ENCODE data around the gene GP9.
"Not testable (repeated sequence)": the region's sequence is repeated elsewhere in the genome, so short reads cannot be mapped to it uniquely, and the experiment has no call there.

Gene GP9

DNA sequence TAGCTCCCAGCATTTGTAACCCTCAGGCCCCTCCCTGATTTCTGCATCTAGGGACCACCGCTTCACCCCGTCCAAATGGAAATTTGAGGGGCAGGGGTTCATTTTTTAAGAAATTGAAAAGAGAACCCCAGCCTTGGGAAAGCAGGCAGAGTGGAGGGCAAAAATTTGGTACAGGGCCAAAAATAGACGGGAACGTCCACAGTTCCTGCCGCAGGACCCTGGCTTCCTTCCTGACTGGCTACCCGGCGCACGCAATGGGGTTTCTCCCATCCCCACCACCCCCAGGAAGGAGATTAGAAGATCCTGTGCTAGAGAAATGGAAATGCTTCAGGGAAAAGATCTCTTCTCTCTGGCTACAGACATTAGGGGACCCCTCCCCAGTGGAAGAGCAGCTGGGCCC lies 20.9 kb downstream of the GP9 start:
- no peak for DNase-seq

DNA sequence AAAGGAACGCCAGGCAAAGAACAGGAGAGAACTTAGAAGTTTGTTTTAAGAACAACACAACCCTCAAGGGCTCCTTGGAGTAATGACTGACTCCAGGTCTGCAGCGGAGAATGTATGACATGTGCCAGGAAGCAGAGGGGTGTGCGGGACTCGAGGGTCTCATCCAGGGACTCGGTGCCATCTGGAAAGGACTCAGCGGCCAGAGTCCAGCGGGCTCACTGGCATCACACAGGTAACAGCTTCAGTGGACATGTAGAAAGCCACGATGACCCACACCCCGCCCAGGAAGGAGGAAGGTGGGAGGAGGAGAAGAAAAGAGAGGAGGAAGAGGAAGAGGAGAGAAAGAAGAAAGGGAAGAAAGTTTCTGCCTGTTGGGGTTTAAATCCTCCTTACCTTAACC lies 21.4 kb downstream of the GP9 start:
- DNase-seq = no peak

DNA sequence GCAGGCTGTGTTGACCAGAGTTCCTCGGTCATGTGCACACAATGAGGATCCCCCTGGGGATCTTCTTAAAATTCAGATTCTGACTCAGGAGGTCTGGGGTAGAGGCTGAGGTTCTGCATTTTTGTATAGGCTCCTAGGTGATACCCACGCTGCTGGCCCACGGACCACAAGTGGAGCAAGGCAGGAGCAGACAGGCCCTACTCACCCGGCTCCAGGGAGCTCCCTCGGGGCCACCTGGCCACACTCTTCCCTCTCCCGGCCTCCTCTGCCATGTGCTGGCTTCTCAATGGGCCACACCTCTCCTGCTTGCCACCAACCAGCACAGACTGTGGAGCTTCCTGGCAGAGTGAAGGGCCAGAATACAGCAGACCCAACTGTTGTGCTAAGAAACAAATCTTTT lies 23.9 kb downstream of the GP9 start:
- no peak for DNase-seq

DNA sequence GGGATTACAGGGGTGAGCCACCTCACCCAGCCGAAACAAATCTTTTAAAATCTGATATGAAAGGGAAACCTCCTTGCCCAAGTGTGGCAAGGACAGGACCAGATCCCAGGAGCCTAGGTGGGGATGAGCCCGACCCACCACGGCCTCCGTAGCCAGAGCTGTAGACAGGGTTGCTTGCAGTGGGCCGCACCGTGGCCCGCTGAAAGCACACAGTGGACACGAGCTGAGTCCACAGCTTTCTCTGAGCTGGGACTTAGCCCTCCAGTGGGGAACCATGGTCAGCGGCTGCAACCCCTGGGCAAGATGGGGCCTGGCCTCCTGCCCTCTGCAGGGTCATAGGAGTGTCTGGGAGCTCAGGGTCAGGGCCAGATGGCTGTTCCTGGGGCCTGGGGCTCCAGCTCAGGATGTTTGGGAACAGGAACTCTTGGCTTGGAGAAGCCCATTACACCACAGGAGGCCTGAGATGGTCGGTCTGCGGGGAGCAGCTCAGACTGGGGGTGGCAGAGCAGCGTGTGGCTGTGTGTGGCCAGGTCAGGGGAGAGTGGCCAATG lies 24.7 kb downstream of the GP9 start:
- no peak for DNase-seq

DNA sequence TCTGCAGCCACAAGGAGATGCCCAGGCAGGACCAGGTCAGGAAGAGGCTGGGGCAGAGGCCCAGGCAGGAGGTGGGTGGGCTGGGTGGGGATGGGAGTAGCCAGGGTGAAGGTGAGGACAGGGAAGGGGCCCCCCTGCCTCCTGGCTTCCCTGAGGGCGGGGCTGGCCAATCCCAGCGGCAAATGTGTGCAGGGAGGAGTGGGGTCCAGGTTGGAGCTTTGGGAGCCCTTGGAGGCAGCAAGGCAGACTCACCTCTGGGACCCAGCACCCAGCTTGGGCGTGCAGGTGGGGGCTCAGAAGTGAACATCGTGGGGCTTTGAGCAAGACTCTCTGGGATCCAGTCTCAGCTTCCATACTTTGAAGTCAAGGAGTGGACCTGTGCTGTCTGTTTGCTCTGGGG lies 25.2 kb downstream of the GP9 start:
- no peak for DNase-seq

DNA sequence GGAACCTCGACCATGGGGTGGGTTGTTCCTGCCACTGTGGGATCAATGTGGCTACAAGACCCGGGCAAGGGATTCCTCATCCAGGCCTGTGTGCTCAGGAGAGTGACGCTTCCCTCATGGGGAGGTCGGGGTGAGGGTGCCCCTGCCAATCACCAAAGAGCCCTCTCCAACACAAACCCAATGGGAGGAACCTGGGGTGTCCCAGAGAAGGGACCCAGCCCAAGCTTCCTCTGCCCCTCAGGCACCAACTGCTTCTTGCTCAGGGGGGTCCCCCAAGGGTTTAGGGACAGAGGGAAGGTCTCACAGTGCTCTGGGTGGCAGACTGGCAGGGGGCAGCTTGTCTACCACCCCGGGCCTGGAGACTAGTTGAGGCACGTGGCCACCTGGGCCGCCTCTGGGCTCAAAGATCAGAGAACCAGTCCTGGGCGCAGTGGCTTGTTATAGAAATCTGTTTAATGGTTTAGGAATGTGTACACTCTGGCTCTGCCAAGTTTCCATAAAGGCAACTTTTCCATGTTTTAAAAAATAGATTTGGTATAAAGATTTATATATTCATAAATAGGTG lies 26.6 kb downstream of the GP9 start:
- DNase-seq = peak; percentile 28

DNA sequence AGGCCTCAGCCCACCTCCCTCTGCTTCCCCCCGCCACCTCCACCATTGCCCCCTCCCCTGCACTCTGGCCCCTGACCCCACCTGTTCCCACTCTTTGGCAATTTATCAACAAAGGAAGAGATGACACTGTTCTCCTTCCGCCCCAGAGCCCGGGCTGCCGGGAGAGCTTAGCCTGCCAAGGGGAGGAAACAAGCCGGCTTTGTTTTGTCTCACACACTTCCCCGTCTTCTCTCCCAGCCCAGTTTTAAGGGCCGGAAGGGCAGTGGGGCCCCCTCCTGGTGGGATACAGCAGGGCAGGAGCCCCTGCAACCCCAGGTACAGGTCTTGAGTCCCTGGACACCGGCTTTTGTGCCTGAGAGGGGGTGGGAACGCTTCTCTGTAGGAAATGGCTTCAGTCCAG lies 27.3 kb downstream of the GP9 start:
- DNase-seq = peak; percentile 41

DNA sequence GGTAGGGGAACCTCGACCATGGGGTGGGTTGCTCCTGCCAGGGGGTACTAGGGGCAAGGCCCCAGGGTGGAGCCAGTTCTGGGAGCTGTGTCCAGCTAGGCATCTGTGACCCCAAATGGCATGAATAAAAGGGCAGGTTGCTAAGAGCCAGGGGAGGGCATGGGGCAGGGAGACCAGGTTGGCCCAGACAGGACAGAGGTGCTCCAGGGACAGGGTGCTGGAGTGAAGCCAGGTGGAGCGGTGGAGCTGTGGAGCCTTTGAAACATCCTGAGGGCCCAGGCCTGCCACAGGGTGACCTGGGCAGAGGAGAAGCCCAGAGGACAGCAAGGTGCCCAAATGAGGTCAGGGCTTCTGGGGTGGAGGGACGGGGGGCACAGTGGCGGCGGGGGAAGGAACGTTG lies 27.7 kb downstream of the GP9 start:
- DNase-seq = not testable (repeated sequence)

DNA sequence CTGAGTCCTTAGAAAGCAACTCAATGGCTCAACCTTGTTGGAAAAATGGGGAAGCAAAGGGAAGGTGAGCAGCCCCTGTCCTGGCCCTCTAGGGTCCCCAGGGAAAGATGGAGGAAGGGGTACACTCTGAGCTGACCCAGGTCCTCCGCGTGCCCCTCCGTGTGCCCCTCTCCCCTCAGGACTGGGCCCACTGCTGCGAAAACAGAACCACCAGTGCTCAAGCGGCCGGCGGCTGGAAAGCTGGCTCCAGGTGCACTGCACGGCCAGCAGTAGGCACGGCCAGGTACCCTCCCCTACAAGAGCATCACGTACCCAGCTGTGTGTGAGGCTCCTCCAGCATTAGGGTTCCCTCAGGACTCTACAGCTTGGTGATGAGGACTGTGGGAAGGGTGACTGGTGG lies 34.7 kb downstream of the GP9 start:
- no peak for DNase-seq

DNA sequence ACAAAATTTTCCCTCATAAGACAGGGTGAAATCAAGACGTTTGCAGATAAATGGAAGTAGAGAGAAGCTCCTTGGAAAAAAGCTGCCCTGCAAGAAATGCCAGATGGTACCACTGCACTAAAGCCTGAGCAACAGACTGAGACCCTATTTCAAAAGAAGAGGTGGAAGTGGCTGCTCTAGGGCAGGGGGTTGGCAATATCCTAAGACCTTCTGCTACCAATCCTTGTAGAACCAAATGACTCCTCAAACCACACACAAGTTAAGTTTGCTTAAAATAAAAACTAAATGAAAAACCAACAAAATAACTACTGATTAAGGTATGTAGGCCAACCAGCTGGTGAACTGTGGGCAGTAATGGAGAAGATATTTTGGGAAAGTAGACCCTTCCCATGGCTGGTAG lies 39.7 kb downstream of the GP9 start:
- no peak for DNase-seq

DNA sequence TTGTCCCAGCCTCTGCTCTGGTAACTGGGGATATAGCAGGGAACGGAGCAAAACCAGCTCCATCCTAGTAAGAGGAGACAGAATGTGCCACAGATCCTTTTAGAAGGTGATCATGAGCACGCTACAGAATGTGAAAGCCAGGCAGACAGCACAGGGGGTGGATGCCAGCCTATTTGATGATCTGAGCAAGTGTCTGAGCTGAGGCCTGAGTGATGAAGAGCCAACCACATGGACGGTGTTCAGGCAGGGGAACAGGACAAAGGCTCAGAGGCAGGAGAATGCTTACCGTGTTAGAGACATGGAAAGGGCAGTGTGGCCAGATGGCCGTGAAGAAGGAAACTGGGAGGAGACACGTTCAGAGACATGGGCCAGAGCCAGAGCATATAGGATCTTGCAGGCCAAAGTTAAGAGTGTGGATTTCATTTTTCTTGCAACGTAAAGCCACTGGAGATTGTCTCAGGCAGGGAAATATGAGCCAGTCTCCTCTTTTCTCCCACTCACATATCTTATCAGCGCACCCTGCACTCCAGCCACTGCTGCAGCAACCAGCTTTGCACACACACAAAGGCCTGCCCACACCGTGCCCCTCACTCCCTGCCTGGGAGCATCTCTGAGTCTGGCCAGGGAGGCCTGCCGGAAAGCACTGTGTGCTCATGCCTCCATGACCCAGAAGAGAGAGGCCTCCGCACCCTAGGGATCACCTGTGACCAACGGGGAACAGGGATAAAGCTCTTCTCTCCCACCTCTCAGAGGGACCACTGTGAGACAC lies 41.0 kb downstream of the GP9 start:
- no peak for DNase-seq

DNA sequence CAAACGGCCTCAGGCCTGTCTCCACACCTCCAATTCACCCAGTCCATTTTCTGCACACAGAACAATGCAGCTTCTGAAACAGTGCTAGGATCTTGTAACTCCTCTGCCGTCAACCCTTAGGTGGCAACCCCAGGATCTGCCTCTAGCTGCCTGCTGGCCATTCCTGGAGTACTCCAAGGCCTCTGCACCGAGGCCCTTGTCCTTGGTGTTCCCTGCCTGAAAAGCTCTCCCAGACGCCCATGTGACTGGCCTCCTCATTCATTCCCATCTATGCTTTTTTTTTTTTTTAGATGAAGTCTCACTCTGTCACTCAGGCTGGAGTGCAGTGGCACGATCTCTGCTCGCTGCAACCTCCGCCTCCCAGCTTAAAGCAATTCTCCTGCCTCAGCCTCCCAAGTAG lies 42.7 kb downstream of the GP9 start:
- DNase-seq = no peak

DNA sequence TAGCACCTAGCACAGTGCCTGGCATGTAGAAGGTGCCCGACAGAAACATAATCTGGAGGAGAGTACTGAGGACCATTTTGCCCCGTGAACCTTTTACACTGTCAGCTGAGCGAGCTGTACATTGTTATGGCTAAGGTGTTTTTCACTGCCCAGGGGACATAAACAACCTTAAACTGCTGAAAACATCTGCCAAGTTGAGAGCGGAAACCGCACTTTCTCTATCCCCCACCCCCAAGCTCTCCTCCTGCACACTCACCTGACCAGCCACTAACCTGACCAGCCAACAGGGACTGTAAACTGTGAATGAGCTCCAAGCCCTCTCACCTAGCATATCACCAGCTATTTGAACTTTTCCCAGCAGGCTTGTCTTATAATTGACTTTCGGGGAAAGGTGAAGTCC lies 43.5 kb downstream of the GP9 start:
- no peak for DNase-seq

DNA sequence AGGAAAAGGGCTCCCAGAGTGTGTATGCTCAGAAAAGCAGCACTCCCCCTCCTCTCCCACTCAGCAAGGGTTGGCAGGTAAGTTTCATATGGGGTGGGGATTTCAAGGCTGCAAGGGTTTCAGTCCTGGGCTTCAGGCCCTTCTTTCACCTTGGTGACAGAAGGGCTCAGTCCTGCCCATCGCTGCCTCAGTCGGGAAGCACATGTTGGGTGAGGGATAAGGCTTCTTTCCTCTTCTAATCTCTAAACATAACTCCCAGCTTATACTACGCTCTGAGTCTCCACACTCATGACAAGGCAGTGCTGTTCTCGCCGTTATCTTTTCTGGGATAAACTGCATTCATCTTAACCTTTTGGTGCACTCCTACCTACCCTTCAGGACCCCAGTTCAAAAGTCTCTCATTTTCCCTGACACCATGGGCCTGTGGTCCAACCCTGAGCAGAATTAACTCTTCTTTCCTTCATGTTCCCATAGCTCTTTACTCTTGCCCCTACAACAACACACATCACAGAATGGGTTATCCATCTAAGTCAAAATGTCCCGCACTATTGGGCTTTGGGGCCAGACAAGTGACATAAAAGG lies 44.0 kb downstream of the GP9 start:
- DNase-seq = no peak

DNA sequence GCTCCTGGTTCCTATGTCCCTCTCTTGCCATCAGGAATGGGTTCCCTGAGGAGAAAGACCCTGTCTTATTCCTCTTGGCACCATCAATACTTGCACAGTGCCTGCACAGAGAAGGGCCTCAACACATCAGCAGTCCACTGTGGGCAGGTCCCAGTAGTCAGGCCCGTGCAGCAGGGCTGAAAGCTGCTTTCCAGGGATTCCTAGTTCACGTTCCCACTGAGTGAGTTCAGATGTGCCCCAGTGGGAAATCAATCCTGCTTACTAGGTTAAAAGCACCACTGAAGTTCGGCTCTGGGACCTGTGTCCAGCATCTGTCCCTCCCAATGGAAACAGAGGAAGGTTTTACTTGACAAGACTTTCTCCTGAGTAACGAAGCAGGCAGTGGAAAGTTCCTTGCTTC lies 45.3 kb downstream of the GP9 start:
- DNase-seq = no peak

DNA sequence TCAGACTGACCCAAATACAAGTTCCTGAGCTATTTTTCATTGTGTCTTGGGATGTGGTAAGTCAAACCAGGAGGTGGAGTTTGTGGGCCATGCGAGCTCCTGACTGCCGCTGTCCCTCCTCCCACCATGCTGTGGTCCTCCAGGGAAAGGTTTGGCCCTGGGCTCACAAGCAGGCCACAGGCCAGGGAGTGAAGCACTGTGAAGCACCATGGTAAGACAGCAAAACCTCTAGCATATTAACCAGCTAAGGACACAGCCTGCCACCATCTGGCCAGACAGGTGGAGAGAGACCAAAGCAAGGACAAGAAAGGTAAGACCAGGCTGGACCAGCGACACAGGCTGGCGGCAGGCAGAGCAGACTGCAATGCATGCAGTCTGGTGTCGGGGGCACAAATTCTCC lies 45.7 kb downstream of the GP9 start:
- DNase-seq = no peak

DNA sequence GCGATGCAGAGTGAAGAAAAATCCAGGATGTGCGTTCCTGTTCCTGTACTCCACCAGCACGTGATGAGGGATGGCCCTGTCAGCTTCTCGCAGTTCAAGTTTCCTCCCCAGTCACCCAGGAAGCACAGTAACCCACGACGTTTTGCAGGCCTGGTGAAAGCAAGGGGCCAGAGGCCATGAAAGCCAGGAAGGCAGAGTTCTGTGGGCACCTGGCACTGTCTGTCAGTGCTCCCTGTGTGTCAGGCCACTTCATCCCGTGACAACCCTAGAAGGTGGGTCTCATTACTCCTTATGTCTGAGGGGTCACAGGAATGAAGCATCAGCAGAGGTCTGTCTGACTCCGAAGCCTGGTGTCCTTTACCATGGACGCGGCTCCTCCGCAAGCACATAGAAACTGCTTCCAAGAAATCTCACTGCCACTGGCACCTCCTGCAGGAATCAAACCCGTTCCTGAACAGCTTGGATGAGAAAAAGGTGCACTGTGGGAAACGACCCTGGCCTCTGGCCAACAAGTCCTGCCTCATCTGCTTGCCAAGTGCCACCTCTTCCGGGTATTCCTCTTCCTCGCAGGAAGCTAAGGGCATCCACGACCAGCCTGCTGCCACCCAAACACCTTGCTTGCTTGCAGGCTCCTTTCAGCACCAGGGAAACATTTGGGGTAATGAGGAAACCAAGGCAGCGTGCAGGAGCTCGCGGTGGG lies 46.4 kb downstream of the GP9 start:
- no peak for DNase-seq

DNA sequence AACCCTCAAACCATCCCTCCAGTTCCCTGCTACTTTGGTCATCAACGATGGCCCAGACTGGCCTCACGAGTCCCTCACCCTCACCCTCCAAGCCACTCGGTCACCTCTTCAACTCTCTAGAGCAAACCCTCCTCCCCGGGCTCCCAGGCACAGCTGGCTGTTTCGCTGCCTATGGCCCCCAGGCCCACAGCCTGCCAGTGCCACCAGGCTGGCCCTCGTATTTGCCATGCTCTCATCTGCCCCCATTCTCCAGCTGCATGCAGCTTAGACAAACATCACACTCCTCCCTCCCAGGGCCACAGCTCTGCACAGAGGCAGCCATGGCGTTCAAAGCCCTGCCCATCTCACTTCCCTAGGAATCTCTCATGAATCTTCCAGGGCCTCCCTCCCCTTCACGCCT lies 47.2 kb downstream of the GP9 start:
- no peak for DNase-seq

DNA sequence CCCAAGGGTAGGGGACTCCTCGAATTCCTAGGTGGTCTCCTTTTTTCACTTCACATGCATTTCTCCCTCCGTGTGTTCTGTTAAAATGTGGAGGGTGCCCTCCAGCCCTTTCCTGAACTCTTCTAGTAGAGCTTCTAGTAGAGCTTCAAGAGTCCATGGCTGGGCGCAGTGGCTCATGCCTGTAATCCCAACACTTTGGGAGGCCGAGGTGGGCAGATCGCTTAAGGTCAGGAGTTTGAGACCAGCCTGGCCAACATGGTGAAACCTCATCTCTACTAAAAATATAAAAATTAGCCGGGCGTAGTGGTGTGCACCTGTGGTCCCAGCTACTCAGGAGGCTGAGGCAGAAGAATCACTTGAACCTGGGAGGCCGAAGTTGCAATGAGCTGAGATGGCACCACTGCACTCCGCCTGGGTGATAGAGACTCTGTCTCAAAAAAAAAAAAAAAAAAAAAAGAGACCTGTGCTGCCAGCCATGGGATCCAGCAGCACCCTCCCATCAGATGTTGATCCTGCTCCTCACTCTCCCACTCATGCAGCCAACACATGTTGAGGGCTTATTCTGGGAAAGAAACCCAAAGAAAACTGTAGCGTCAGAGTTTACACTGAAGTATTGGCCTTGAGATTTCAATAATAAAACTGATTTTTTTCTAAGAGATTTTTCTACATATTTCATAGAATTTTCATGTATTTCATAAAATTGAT lies 50.6 kb downstream of the GP9 start:
- not testable (repeated sequence) for DNase-seq
